OCI-LY7 (cell line): ENCODE data around the gene RNF182.

Source experiments
- CTCF ChIP-seq: fragments of 200-600 bp; sonication (generic); conservative IDR thresholded peaks from 2 replicates; pipeline ENCODE4 v1.5.1; 2014; ENCODE audit warnings: mild to moderate bottlenecking, antibody characterized with exemption, low read length, moderate library complexity, mixed read lengths
- EZH2phosphoT487 ChIP-seq: fragments of 200-600 bp; sonication (generic); IDR thresholded peaks from 2 replicates; pipeline ENCODE4 v1.6.1; 2018; ENCODE audit warnings: low read depth, borderline replicate concordance, mild to moderate bottlenecking, mixed run types, antibody characterized with exemption, low read length, moderate library complexity, mixed read lengths

GRCh38 chr6:13917141-13917540, 7.6 kb upstream of the RNF182 start:
- no peak for TF ChIP-seq CTCF
- TF ChIP-seq EZH2phosphoT487 = no peak
